ENCODE data around the gene PLEKHG7.

Gene PLEKHG7

DNA sequence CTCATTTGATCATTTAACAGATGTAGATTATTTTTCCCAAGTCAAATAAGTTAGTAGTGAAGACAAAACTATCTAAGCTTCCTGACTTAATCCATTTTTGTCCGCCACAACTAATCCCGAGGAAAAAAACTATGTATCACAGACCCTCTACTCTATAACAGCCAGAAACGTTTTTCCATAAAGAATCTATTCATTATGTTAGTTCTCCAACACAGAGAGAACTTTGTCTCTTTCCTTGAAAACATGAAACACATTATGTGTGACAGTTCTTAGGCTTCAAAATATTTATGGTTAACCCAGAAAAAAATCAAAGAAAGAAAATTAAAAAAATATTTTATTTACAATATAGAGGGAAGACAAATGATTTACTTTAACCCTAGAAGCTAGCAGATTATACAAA is 100.1 kb downstream of the PLEKHG7 start:
- no peak for DNase-seq (ENCODE audit: low spot score)

DNA sequence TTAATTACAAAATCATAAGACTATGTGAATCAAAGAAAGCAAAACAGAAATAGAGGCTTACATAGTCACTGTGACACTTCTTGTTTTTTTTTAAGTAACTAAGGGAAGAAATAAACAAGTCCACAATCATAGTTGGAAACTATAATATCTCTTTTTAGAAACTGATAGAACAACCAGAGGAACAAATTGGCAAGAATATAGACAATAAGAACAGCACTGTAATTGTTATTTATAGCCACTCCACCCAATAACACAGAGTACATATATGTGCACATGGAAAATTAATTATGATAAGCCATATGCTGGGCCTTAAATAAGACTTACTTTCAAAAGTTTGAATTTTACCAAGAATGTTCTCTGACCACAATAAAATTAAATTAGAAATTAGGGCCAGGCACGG is 101.1 kb downstream of the PLEKHG7 start:
- DNase-seq (ENCODE audit: low spot score) = no peak

DNA sequence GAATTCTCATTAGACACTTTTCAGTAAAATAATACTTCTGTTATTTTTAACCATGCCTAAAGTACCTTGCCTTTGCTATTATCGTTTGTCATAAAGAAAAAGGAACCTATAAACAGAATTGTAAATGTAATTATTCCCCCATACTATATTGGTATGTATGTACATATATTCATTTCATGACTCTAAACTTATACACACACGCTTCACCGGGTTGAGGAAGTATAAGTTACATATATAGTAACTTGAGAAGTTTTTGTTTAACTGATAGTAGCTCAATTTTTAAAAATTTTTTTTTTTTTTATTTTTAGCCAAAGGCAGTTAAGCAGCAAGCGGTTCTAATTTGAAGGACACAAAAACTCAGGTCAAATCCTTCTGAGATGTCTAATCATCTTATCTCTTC is 107.6 kb downstream of the PLEKHG7 start:
- no peak for DNase-seq (ENCODE audit: low spot score)

DNA sequence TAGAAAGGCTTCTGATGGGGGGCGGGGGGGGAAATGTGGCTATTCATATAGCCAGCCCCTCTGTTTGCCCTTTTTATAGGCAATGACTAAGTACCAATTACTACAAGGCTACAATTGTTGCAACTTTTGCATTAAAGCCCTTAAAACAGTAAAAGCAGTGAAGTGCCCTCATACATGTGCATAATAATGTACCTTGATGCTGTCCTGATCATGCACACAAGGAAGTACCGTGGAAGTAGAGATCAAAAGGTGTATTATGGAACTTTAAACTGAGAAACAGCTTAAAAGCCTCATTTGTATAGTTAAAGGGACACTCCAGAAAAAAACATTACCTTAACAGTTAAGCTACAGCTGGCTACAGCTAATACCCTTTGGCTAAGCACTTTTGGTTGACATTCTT is 111.8 kb downstream of the PLEKHG7 start:
- DNase-seq (ENCODE audit: low spot score) = no peak

DNA sequence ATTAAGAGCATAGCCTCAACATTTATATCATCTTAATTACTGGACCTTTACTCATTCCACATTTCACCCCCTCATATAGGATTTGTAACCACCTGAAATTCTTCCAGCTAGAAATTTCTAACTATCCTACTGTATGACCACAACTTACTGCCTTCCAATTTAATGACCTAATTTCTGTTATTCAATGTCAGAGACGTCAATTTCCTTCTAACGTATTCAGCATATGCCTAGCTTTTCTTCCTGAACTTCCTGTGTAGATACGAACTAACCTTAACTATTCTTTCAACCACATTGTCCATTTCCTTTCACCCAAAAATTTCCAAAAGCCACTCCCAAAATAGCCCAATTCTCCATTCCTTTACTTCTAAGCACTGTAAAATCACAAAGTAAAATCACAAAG is 118.4 kb downstream of the PLEKHG7 start:
- no peak for DNase-seq (ENCODE audit: low spot score)

Measured in CD4-positive, alpha-beta T cell treated with Interleukin-6 at 100 ng/mL for 8 hours (primary cell).